Keratinocyte (primary cell): ENCODE measurements around the gene MGAT5.

Experiments used
- CTCF ChIP-seq, 3 experiments: IDR thresholded peaks in 1 of 3; conservative IDR thresholded peaks in 1 of 3; optimal IDR thresholded peaks in 1 of 3; 2 replicates in 2 of 3; 3 replicates in 1 of 3; pipeline versions ENCODE3 to v1.5.1; 2011; ENCODE audit warnings: low read length in 3 of 3, mild to moderate bottlenecking in 3 of 3, moderate library complexity in 2 of 3, control low read depth in 1 of 3, inconsistent platforms in 1 of 3; ENCODE audit not compliant: insufficient read depth in 2 of 3; ENCODE audit errors: extremely low read depth in 1 of 3
- EZH2 ChIP-seq: IDR thresholded peaks from one replicate; pipeline ENCODE4 v1.6.1; 2012; ENCODE audit warnings: inconsistent platforms, mild to moderate bottlenecking, low read length, moderate library complexity

DNA sequence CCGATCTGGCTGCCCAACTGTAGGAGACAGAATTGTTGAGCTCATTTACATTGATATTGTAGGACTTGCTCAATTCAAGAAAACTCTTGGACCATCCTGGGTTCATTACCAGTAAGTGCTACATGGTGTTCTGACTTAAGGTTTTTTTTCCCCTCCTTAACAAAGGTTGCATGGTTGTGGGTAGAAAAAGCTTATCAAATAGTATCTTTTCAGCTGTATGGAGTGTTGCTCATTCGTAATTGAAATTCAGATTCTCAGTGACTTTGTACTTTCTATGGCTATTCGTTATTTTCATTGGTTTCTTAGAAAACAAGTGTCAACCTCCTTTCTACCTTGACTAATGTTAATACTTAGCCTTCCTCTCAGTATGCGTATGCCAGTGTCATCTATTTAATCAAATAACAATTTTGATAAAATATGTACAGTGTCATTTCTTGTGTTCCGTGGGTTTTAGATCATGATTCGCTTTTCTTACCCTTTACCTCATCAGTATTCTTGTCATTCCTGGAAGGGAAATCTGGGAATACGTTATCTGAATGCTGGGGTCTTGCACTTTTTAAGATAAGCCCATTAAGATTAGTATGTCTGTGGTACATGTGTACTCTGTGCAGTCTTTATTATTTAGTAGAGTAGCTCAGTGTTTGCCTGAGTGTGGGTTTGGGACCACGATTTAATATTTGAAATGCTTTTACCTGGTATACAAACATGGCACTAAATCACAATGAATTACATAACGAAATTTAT, 91.3 kb downstream of the MGAT5 start:
- TF ChIP-seq EZH2 (no peak), CTCF (optimal IDR thresholded peaks at IDR 0.05 in 1 of 3, IDR thresholded peaks at IDR 0.05 in 1 of 3, conservative IDR thresholded peaks at IDR 0.05 in 1 of 3; ENCODE audit: extremely low read depth in 1 of 3, insufficient read depth in 2 of 3, low read length in 3 of 3) (no peak)
